ENCODE measurements around the gene INTS6.

DNA sequence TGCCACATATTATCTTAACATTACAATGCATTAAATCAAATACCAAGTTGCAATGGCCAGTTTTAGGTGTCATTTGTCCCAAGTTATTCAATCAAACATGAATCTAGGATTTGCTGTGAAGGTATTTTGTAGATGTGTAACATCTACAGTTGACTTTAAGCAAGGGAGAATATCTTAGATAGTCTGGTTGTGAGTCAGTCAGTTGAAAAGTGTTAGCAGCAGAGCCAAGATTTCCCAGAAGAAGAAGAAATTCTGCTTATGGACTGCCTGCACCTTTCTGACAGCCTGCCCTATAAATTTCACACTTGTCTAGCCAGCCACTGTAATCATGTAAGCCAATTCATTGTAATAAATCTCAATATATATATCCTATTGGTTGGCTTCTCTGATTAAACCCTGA is 41.3 kb upstream of the INTS6 start:
- TF ChIP-seq POLR2A (IDR thresholded peaks at IDR 0.05; ENCODE audit: low read depth): no peak
- TF ChIP-seq, protein P1, sequence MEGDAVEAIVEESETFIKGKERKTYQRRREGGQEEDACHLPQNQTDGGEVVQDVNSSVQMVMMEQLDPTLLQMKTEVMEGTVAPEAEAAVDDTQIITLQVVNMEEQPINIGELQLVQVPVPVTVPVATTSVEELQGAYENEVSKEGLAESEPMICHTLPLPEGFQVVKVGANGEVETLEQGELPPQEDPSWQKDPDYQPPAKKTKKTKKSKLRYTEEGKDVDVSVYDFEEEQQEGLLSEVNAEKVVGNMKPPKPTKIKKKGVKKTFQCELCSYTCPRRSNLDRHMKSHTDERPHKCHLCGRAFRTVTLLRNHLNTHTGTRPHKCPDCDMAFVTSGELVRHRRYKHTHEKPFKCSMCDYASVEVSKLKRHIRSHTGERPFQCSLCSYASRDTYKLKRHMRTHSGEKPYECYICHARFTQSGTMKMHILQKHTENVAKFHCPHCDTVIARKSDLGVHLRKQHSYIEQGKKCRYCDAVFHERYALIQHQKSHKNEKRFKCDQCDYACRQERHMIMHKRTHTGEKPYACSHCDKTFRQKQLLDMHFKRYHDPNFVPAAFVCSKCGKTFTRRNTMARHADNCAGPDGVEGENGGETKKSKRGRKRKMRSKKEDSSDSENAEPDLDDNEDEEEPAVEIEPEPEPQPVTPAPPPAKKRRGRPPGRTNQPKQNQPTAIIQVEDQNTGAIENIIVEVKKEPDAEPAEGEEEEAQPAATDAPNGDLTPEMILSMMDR (IDR thresholded peaks at IDR 0.05): no peak

All from esophagus muscularis mucosa (tissue), 3 donors.